Hematopoietic multipotent progenitor cell treated with erythropoietin and hydrocortisone succinate and interleukin-3 and kit ligand, for 17 days (in vitro differentiated cells): ENCODE results near the gene SORCS2.

Source experiments
- DNase-seq: peaks from one replicate; pipeline ENCODE4 v3.0.0-alpha.2; 2015; ENCODE audit warnings: low spot score

Gene SORCS2

DNA sequence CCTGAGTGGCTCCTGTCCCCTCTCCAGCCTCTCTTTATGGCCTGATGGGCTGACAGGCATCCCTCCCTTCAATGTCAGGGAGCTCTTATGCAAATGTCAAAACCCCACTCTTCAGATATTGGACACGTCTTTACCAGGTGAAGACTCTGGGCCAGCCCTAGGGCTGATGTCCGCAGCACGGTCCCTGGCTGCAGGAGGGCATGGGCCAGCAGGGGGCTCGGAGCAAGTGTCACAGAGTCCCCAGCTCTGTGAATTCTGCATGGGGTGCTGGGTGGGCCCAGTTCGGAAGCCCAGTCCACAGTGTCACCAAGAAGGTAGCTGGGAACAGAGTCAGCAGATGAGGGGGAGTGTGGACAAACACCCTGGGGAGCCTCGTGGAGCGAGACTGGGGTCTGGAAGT is 282.0 kb downstream of the SORCS2 start:
- DNase-seq, result no peak

DNA sequence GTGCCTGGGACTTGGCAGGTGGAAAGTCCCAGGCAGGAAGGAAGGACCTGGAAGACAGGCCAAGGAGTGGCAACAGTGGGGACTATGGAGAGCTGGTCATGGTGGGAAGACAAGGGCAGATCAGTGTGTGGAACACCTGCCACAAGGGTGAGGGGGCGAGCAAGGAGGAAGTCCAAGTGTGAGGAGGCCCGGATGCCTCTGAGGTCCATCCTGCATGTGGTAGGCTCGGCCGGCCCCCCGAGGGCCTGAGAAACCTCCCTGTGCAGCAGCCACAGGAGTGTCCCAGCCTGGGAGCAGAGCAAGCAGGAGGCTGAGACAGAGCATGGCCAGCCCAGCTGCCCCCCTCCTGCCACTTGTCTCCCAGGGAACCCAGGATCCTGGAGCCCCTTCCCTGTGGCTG is 282.9 kb downstream of the SORCS2 start:
- no peak for DNase-seq

DNA sequence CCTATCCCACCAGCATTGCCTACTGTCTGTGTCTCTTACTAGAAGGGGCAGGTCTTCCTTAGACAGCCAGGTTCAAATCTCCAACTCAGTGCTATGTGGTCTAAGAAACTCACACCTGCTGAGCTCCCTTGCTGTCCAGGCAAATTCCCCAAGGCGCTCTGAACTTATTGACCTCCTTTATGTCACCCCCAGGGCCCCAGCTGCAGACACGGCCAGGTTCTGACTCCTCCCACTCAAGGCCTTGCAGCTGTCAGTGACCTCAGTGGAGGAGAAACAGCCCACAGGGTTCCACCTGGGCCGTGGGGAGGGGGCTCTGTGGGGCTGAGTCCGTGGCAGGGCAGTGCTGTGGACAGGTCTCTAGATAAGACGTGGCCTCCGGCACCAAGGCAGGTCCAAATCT is 284.5 kb downstream of the SORCS2 start:
- DNase-seq, result no peak

DNA sequence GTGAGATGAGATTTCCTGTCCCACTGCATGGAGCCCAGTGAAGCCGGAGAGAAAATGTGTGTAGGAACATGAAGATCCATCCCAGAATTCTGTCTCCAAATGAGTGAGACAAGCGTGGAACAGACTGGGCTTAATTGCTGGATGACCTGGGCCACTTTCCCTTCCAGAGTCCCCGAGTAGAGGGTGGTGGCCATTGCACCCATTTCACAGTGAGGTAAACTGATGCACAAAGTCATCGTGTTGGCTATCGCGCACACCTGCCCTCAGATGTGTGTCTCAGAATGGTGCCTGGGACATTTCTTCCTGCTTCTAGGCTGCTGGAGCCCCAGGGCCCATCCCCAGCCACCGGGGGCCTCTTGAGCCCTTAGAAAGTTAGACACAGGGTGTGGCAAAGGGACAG is 285.4 kb downstream of the SORCS2 start:
- no peak for DNase-seq

DNA sequence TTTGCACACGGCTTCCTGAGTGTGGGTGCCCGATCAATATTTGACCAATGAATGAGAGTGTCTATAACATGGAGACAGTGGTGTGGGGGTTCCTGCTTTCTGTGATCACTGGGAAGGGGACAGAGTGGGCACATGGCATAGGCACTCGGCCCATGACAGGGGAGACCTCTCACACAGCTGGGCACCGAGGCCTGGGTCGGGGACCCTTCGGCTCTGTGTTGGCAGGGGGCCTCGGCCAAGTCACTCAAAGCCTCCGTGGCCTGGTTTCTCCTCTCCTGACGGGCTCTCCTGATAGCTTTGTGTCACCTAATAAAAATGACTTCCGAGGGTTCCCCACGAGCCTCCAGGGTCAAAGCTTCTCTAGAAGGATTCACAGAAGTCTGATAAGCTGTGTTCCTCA is 286.3 kb downstream of the SORCS2 start:
- DNase-seq, result no peak

DNA sequence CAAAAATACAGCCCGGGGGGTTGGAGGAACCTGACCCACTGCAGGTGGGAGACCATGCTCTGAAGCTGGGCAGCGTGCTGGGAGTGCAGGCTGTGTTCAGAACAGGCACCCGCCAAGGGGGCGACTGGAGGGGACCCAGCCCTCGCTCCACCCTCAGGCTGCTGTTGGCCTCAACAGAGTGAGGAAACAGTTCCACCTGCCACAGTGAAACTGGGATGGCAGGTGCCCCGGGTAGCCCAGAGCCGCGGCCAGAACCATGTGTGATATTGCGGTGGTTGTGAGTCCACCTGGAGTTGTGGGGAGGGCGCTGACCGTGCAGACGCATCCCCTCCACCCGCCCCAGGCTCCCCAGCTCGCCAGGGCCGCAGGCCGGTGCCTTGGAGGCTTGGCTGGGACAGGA is 288.1 kb downstream of the SORCS2 start:
- DNase-seq, result no peak

DNA sequence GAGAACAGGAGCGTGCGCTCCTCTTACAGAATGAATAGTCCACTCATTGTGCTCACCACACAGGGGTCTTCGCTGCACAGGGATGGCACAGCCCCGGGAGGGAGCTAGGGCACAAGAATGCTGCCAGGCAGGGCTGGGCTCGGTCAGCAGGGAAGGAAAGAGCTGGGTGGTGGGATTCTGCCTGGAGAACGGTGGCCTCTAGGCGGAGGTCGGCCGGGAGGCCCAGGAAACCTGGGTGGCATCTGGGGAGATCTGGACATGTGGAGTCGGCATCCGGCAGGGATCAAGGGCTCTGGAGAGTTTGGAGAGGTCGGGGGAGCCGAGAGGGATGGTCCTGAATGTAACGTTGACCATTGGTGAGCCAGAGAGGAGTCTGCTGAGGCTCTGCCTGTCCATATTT is 288.9 kb downstream of the SORCS2 start:
- DNase-seq, result no peak

DNA sequence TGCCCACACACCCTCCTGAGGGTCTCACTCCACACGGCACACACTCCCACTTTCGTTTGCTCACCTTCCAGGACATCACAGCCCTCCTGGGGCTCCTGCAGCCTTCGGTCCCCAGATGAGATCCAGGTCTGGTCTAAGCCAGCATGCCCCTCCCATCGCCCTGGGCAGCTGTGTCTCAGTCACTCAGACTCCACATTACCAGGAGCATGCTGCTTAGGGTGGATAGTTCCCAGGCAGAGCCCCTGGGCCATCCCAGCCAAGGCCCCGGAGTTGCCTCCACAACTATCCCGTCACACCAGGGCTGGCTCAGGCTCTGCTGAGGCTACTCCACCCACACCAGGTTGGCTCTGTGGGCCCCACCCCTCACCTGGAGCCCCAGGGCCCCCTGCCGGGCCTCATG is 292.8 kb downstream of the SORCS2 start:
- DNase-seq, result no peak

DNA sequence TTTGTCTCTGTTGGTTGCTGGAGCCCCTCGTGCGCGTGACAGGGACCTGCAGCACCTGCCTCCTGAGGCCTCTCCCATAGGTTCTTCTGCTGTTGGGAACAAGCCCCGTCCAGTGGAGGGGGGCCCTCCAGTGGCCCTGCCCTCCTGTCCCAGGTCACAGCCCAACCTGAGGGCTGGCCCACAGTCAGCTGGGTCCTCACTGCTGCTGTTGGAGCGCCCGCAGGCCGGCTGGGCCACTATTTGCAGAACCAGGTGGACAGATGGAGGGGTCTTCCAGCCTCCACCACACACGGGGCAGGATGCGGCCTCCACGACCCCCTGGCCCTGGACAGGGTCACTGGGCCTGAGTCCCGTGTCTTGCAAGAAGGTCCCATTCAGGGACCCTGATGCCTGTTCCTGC is 293.8 kb downstream of the SORCS2 start:
- DNase-seq, result no peak

DNA sequence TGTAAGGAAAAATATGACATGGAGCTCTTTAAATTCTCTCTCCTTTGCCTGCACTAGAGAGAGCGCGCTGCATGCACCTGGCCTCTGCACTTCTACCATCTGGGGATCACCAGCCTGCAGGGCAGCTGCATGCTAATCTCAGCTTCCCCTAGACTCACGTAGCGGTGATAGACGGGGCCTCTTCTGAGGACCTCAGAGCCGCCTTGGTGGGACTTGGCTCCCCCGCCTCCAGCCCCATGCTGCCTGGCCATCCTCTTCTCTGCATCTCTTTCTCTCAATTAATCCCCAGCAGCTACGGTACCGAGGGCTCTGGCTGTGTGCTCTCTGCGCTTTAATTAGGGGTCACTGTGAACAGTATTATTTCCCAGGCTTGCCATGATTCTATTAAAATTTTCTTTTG is 295.2 kb downstream of the SORCS2 start:
- no peak for DNase-seq

DNA sequence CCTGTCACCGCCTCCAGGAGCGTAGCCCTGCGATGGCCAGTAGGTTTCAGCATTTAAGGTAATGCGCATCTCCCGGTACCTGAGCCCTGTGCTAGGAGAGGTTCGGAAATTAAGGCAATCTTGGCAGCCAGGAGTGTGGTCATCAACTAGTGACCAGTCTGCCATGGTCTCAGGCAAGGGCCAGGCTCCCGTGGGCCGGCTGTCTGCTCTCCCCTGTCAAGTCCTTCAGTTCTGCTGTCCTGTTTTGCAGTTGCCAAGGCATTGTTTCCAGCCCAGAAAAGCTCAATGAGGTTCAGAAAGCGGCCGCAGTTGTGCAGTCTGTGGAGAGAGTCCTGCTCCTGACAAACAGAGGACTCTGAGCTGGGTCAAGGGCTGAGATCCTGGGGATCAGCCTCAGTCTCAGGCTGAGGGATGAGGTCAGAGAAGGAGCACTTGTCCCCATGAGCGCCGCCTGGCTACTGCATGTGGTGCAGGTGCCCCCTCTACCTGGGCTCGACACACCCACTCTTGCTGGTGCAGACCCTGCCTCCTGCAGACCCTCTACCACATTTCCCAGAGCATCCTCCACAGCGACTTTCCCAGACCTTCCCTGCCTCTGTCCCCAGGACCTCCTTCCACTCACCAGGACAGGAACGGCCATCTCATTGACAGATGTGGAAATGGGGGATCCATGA is 295.8 kb downstream of the SORCS2 start:
- DNase-seq, result no peak

DNA sequence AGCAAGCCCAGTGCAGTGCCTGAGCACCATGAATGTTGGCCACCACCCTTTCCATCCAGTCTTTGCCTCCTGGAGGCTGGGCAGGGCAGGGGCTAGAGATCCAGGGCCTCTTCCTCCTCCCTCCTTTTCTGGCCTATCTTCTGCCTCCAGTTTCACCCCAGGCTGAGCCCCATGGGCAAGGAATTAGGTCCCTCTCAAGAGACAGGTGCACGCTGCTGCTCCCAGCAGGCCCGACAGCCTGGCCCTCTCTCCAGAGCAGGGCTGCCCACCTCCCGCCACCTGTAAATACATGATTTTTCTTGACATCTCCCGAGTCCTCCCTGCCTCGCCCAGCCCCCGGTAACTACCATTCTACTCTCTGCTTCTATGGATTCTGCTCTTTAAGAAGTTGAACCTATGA is 299.6 kb downstream of the SORCS2 start:
- DNase-seq, result no peak

DNA sequence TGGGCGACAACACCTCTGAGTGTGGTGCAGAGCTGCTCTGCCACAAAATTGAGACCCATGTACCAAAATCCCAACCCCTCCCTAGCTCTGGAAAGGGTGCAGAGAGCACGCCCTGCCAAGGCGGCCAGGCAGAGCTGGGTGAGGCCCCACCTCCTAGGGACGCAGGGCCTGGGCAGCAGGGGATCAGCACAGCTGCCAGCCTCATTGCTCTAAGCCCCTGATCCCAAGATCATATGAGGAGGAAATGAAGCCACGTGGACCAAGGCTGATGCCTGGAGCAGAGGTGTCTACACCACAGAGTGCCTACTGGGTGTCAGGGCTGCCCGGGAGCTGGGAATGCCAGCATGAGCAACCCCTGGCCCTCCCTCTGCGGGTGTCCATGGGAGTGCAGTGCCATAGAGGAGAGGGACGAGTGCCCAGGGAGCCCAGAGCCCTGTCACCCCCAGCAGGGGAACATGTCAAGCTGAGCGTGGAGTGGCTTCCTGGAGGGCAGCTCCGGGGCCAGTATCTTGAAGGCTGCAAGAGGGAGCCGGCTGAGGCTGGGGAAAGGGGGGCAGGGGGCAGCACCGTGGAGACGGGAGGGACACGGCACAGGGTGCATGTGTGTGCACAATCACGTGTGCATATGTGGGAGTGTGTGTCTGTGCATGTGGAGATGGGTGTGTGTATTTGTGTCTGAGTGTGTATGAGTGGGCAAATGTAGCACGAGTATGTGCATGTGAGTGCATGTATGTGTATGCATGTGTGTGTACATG is 306.3 kb downstream of the SORCS2 start:
- DNase-seq, result no peak

DNA sequence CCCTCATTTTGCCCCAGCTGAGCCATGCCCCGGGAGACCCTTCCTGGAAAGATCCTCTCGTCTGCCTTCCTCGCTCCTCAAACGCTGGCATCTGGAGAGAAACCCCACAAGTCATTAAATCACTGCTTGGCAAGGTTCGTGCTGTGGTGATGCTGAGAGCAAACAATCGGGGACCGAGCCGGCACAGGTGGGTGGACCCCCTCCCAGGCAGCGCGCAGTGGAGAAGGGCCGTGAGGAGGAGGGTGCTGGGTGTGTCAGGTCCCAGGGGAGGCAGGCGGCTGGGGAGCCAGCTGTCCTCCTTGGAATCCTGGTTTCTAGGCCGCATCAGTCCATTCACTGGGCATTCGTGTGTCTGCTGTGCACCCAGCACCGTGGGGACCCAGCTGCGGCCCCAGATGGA is 307.3 kb downstream of the SORCS2 start:
- no peak for DNase-seq

DNA sequence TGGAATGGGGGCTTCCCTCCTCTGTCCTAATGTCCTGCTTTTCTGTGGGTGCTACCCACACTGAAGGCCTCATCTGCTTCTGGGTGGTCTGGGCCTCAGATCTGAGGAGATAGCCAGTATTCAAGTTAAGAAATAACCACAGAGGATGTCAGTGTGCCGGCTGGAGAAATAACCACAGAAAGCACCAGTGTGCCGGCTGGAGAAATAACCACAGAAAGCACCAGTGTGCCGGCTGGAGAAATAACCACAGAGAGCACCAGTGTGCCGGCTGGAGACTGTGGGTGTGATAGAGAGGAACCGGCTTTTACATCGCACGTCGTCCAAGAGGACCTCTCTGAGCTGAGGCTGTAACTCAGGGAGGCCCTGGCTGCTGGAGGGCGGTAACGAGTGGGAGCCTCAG is 308.1 kb downstream of the SORCS2 start:
- DNase-seq, result no peak

DNA sequence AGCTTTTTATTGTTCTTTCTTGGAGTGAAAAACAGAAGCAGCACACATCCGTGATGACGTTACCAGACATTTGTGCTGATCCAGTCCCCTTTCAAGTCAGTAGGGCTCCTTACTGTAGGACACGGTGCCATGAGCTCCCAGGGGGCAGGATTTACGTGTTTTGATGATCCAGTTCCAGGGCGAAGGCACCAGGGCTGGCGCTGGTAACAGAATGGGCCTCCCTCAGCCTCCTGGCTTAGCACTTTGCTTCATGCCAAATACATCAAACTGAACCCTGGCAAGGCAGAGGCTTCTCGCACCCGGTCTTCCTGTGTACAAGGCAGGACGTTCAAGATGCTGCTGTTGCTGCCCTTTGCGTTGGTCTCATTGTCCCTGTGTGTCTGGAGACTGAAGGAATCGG is 309.0 kb downstream of the SORCS2 start:
- DNase-seq, result no peak

DNA sequence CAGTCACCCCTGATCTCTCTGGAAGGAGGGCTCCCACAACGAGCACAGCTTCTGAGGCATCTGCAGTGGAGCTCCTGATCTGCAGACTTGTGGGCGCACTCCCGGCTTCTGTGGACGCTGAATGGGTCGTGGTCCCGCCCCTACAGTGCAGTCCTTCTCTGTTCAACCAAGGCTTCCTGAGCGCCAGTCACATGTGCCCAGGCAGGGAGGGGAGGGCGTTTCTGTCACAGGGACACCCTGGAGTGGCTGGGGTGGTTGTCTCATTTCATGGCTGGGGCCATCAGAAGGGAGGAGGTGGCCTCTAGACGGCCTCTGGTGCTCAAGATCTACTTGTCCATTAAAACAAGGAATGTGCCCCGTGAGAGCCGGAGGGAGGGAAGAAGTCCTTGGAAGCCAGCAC is 309.5 kb downstream of the SORCS2 start:
- no peak for DNase-seq

DNA sequence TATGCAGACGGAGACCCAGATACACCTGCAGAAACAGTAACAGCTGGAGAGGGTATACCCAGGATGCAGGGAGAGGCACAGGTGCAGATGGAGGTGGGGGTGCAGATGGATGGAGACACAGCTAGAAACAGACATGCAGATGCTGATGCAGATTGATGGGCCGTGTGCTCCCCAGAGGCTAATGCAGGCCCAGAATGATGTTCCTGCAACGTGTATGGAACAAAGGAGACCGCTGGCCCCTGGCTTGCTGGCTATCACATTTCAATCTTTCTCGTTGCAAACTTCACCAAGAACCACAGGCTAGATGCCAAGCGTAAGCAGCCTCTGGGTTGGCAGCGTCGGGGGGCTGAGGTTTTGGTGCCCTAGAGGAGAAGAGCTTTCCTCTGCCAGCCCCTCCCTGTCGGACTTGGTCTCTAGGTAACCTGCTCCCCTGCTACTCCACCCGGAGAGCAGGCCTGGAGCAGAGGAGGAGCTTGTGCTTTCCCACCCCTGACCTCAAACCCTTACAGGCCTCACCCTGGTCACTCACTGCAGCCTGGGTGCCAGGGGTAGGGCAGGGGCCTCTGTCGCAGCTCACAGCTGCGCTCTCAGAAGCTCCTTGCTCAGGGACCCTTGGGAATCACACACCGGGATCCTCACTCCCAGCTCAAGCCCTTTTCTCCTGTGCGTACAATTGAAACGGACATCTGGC is 311.4 kb downstream of the SORCS2 start:
- DNase-seq, result no peak

DNA sequence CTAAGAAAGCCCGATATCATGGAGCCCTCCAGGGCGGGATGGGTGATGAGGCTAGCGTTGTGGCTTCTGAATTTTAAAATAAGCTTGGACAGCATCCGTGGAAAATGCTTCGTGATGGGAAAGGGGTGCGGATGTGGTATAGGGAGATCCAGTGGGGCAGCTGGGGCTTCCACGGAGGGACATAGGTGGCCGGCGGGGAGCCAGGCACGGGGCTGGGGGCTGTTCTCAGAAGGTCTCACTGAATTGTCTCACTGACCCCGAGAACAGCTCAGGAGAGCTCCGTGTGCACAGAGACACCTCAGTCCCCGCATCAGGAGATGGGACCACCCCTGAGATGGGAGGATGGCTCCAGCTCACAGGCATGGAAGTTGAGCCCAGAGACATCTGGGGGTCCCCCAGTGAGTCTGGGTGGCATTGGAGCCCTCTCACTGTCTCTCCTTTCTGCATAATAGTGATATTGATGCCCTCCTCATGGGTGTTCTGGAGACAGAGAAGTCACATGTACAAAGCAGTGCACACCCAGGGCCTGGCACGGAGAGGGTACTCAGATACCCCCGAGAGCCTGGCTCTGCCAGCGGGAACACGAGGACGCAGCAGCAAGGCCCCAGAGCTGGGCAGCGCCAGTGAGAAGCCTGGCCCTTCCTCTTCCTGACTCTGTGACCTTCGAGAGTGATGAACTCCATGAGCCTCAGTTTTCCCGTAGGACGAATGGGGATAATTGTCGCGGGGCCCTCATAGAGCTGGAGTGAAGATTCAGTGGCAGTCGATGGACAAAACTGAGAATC is 313.0 kb downstream of the SORCS2 start:
- no peak for DNase-seq

DNA sequence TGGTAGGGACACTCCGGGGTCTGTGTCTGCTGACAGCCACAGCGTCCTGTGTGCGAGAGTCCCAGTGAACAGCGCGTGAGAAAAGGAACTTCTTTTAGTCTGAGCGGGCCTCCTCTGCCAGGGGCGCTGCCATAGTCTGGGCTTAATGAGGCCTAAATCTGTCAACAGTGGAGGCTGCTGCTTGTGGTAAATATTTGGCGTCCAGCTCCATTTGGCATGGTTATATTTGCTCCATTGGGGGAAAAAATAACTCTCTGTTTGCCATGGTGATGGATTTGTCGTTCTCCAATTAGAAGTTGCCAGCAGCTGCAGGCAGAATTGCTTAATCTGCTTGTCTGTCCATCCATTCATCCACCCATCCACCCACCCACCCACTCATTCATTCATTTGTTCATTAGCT is 313.8 kb downstream of the SORCS2 start:
- DNase-seq, result no peak

DNA sequence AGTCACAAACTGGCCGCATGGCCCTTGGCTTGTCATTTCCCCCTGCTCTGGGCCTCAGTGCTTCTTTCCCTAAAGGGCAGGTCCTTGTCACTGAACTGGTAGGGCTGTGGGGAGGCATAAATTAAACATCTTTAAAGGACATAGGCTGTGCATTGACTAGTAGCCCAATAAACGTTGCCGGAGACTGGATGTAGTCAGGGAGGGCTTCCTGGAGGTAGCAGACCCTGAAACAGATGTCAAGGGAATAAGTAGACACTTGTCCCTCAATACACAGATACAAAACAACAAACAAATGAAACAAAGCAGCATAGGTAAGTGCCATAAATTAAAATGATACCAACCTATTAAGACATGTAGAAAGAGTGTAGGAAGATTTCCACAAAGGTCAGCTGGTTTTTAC is 314.2 kb downstream of the SORCS2 start:
- no peak for DNase-seq

DNA sequence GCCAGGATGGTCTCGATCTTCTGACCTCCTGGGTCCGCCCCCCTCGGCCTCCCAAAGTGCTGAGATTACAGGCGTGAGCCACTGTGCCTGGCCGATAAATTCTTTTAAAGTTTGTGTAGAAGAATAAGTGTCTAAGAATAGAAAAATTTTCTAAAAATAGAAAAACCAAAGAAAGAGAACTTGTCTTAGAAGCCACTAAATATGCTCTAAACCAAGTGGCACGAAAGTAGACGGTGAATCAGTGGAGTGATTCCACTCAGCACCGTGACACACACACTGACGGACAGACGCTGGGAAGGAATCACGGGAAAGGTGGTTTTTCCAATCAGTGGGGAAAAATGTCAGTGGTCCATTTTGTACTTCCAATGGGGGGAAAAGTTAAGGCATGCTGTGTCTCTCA is 315.0 kb downstream of the SORCS2 start:
- no peak for DNase-seq

DNA sequence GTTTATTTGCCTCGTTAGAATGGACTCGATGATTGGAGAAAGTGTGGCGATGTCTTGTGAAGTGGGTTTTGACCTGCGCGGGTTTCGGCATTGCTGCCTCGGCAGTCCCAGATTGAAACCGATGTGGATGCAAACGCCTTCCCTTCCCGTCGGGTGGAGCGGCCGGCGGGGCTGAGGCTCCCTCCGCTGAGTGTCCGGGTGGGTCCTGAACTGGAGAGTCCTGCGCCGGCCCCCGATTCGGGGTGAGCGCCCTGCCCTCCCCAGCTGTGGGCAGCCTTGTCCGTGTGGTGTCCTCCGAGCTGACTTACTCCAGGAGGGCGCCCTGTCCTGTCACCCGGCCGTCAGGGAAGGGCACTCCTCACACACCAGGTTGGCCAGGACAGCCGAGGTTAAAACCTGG is 317.7 kb downstream of the SORCS2 start:
- no peak for DNase-seq
